GM19193 (cell line): ENCODE results near the gene TOM1L1.

Experiments used
- POLR2A ChIP-seq: IDR thresholded peaks from 4 replicates; pipeline ENCODE4 v1.6.1; 2011; ENCODE audit not compliant: insufficient read depth, insufficient read length; ENCODE audit errors: extremely low read depth

The TOM1L1 gene

DNA sequence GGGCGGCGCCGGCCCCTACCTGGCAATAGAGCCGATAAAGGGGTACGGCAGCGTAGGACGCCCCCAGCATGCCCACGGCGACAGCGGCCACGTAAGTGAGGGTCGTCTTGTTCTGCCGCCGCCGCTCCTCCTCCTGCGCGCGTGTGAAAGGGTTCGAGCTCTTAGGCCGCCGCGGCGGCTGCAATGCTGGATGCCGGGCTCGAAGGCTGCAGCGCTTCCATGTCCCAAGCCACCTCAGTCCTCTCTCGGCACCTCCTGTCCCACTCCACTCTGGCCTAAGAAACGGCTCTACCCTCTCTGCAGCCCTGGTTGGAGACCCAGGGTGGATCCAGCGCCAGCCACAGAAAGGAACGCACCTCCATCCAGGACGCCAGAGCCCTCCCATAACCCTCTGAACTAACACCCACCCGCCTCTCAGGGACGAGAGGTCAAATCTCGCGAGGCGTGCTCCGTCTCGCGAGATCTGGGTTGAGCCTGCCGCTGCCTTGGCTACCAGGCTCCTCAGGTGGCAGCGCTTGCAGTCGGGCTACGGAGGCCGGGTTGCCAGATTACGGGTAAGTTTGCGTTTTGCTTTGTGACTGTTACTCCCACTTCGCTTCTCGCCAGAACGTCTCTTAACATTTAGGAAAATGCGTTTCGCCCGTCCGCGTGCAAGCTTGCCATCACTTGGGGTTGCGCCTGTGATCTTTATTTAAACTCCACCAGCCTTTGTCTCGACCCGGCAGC lies 67.8 kb downstream of the TOM1L1 start, which contains the start of the genes COX11 and STXBP4:
TSS of gene COX11 (minus strand) at position 393 of the 726 bp plus-strand sequence. CDS start at position 385, 8 bp downstream.
TSS of gene STXBP4 (plus strand) at position 504 of the 726 bp plus-strand sequence. CDS start 17,455 bp downstream, outside the sequence.
- peak; percentile 94 for TF ChIP-seq POLR2A

DNA sequence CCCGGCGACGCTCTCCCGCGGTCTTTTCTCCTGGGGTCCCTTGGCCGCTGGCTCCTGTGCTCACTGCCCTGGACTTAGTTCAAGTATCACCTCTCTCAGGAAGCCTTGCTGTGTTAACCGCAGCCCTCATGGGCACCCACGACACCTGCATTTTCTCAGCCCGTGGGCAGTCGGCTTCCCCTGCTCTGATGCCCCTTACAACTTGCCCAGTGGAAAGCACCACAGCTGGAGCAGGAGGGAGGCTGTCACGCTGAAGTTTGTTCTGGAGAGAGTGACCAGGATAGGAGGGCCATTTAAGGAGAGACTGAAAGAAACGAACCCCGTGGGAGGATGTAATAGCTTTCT lies 68.3 kb downstream of the TOM1L1 start:
- no peak for TF ChIP-seq POLR2A

- TF ChIP-seq POLR2A = no peak
Measured at GRCh38 chr17:54969658-54970572, 69.3 kb downstream of the TOM1L1 start.

DNA sequence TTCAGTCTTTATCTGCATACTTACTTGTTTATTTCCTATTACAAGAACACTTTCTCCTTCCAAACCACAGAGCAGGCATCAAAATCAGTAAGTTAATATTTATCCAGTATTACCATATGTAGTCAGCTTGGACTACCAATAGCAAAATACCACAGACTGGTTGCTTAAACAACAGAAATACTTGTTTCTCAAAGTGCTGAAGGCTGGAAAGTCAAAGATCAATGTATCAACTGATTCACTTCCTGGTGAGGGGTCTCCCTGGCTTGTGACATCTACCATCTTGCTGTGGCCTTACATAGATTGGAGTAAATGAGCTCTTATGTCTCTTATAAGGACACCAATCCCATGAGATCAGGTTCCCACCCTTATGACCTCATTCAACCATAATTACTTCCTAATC lies 70.5 kb downstream of the TOM1L1 start:
- TF ChIP-seq POLR2A = no peak

GRCh38 chr17:54971901-54972300 lies 71.2 kb downstream of the TOM1L1 start:
- TF ChIP-seq POLR2A = no peak

DNA sequence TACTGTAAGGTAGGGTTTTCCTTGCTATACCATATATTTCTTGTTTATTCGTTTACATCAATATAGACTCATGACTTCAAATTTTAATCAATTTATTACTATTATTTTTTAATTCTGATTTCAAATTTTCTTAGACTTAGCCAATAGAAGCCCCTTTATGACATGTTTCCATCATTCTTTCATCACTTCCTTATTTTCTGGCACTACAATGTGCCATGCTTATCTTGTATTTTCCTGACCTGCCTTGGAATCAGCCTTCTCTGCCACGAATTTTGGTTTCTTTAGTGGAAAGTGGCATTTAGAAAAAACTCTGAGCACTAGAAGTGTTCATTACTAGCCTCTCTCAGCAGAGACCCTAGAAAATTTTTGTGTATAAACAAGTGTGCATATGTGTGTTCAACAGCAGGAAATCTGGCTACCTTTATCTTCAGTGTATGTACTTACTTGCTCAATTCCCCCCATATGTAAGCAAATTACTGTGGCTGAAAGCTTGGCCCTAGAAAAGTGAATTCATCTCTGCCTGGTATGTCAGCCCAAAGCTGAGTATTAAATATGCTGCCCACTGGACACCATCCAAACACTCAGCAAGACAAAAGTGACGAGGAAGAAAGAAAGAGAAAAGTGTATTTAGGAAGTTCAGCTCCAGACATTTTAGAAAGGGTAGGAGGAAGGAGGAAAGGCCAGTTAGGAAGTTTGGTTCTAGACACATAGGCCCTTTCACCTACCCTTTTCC lies 71.9 kb downstream of the TOM1L1 start:
- no peak for TF ChIP-seq POLR2A

GRCh38 chr17:54974759-54975158 lies 74.1 kb downstream of the TOM1L1 start:
- no peak for TF ChIP-seq POLR2A

- TF ChIP-seq POLR2A = no peak
Measured at GRCh38 chr17:54976316-54976715, 75.7 kb downstream of the TOM1L1 start.

DNA sequence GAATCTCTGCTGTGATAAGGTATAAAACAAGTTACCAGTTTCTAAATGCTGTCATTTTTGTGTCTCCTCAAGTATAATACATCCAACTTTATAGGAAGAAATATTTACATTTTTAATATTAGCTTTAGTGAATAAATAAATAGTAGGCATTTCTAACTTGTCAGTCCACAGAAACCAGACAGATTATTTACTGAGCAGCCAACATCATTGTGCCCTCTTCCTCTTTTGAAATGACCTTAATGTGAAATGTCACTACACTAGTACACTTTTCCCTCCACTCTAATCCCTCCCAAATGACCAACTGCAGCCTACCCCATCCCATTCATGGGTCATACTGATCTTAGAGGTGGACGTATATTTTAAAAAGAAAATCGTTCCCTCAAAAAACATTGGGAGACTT lies 77.1 kb downstream of the TOM1L1 start:
- no peak for TF ChIP-seq POLR2A

- TF ChIP-seq POLR2A = no peak
Measured at GRCh38 chr17:54979657-54980056, 79.0 kb downstream of the TOM1L1 start.

GRCh38 chr17:54980375-54980774 lies 79.7 kb downstream of the TOM1L1 start:
- no peak for TF ChIP-seq POLR2A

GRCh38 chr17:54982399-54982798 lies 81.7 kb downstream of the TOM1L1 start:
- no peak for TF ChIP-seq POLR2A

GRCh38 chr17:54983260-54983659 lies 82.6 kb downstream of the TOM1L1 start:
- no peak for TF ChIP-seq POLR2A

- no peak for TF ChIP-seq POLR2A
Measured at GRCh38 chr17:54985476-54985875, 84.8 kb downstream of the TOM1L1 start.

GRCh38 chr17:54990118-54990517 lies 89.5 kb downstream of the TOM1L1 start:
- no peak for TF ChIP-seq POLR2A
